ENCODE measurements around the gene FAM13A.
"Not testable (repeated sequence)": the region's sequence is repeated elsewhere in the genome, so short reads cannot be mapped to it uniquely, and the experiment has no call there.

The FAM13A gene

DNA sequence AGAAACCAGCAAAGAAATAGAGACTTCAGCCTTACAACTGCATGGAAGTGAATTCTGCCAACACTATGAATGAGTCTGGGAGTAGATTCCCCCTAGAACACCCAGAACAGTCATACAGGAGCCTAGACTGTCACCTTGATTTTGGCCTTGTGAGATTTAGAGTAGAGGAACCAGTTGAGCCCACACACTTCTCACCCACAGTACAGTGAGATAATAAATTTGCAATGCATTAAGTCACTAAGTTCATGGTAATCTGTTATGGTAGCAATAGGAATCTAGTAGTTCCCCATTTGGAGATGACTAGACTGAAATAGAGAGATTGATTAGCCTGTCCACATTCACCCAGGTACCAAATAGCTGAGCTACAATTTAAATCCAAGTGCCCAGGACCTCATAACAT, 59.0 kb downstream of the FAM13A start:
- no peak for DNase-seq

DNA sequence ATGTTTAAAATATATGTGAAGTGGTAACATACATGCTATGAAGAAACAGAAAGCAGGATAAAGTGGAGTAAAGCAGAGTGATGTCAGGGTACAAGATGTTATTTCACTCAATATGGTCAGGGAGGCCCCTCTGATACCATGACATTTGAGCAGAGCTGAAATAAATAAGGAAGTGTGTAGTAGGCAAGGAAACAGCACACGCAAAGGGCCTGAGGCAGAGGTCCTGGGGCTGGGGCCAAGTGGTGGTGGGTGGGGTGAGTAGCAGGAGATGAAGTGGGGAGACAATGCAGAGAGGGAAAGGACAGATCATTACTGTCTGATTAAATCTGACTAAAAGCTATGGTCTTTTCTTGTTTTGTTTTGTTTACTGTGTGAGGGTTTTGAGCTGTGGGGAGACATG, 61.1 kb downstream of the FAM13A start:
- DNase-seq, result no peak

DNA sequence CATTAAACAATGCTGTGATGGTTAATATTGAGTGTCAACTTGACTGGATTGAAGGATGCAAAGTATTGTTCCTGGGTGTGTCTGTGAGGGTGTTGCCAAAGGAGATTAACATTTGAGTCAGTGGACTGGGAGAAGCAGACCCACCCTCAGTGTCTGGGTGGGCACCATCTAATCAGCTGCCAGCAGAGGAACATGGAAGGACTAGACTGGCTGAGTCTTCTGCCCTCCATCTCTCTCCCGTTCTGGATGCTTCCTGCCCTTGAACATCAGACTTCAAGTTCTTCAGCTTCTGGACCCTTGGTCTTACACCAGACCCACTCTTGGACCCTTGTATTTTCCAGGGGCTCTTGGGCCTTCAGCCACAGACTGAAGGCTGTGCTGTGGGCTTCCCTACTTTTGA, 61.7 kb downstream of the FAM13A start:
- DNase-seq, result not testable (repeated sequence)

DNA sequence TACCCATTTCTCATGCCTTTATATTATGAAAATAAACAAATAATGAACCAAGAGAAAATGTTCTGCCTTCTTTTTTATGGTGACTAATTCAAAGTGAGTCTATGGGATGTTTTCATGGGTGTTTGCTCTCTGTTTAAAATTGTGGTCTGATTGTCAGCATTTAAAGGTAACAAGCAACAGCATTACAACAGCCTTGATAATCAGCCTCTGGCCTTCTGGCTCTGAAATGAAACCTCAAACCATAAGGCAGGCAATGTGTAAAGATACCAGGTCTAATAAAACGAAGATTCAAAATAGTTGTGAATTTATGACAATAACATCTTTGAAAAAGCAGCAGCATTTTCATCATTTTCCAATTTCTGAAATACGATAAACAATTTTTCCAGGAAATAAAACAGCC, 63.7 kb downstream of the FAM13A start:
- no peak for DNase-seq

DNA sequence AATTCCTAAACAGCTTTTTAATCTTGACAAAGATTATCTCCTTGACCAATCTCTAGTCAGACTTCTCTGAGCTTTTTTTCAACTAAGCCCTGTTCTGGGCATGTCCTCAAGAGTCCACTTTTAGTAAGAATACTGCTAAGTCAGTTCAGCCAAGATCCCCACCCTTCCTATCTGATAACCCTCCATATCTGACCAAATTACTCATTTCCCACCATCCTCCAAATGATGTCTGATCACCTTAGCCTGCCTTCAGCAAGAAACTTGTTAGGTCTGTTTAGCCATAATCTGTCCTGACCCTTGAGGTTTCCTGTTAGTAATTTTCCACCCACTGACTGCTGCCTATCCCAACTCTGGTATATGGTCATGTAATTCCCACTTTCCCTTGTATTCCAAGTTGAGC, 65.2 kb downstream of the FAM13A start:
- no peak for DNase-seq

DNA sequence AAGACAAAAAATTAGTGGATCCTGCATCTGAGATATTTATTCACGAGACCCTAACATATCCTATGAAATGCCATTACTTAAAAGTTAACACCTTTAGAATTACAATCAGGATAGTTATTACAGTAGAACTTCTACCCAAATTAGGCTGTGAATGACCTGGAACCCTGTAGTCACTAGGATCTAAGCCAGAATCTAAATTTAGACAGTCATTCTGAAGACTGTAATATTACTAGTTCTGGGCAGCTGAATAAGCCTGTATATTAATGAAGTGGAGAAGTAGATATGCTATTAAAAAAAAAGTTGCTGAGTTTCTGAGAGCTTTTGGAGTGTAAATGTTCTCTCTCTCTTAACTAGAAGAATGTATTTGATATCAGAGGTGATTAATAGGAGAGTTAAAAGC, 67.0 kb downstream of the FAM13A start:
- DNase-seq, result no peak

DNA sequence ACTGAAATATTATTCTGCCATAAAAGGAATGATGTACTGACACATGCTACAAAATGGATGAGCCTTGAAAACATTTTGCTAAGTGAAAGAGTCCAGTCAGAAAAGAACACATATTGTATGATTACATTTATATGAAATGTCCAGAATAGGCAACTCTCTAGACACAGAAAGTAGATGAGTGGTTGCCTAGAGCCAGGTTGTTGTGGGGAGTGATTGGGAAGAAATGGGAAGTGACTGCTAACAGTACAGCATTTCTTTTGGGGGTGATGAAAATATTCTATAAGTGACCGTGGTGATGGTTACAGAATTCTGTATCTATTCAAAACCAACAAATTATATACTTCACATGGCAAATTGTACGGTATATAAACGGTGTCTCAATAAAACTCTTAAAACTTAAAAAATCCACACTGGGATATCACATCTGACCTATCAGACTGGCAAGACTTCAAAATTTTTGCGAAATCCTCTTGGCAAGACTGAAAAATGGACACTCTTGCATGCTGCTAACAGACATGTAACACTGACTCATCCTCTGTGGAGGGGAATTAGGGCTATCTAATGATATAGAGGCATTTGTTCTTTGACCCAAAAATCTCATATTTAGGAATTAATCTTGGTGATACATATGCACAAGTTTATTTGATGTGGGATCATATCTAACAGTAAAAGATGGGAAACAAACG, 71.8 kb downstream of the FAM13A start:
- no peak for DNase-seq

DNA sequence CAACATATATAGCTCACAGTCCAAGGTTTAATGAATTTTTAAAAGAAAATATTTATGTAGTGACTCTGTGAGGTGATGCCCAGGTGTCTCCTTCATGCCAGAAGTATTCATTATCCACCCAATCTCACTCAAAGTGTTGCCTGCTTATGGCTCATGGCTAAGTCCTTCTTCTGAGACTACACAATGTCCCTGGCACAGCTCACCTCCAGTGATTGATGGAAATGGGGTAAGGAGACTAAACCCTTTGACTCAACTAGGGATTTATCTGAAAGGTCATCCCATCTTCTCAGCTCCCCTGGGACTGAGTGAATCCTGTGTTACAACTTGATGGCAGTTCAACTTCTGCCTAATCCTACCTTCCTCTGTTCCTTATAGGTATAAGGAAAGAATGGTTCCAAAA, 74.2 kb downstream of the FAM13A start:
- no peak for DNase-seq

DNA sequence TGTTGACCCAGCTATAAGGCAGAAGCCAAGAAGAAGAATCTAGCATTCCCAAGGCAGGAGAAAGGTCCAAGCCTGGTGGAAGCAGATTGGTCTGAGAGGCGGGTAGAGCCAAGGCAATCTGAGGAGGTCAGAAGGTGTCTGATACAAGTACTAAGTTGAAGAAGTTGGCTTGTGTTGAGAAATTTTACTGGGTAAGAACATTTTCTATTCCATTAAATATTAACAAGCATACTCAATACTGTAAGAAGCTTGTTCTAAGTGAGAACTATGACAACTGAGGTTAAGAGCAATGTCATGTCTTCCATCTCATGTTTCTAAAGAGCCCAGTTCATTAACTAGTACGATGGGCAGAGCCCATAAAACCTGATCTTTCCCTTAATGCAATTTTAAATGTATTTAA, 75.0 kb downstream of the FAM13A start:
- no peak for DNase-seq

DNA sequence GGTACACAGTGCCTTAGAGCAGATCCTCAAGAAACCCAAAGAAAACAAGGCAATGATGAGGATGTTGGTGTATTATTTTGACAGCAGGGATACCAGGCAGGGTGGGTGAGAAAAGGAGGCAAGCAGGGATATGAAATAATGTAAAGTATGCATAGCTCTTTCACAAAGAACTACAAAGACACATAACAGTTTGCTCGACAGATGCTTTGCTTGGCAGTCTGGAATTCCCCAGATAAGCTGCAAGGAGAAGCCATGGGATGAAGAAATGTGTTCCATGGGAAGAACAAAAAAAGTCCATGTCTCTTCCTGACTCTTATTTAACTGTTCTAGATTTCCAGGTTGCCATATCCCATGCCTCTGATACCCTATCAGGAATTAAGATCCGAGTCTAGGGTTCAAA, 75.4 kb downstream of the FAM13A start:
- no peak for DNase-seq

DNA sequence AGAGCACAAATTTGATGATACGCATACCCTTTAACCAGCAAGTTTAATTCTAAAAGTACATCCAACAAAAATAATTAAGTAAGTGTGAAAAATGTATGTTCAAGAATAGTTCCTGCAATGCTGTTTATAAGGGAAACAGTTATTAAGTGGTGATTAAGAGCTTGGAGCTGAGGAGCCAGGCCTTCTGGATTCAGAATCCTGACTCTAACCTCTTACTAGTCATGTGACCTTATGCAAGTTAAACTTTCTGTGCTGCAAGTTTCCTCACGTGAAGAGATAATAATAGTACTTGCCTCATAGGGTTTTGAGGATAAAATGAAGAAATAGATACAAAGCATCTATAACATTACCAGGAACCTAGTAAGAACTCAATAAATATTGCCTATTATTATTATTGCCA, 77.7 kb downstream of the FAM13A start:
- no peak for DNase-seq

DNA sequence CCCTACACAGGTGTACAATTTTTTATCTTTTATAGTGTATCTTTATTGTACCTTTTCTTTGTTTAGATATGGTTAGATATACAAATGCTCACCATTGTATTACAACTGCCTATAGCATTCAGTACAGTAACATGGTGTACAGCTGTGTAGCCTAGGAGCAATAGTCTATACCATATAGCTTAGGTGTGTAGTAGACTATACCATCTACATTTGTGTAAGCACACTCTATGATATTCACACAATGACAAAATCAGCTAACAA, 80.3 kb downstream of the FAM13A start:
- no peak for DNase-seq

DNA sequence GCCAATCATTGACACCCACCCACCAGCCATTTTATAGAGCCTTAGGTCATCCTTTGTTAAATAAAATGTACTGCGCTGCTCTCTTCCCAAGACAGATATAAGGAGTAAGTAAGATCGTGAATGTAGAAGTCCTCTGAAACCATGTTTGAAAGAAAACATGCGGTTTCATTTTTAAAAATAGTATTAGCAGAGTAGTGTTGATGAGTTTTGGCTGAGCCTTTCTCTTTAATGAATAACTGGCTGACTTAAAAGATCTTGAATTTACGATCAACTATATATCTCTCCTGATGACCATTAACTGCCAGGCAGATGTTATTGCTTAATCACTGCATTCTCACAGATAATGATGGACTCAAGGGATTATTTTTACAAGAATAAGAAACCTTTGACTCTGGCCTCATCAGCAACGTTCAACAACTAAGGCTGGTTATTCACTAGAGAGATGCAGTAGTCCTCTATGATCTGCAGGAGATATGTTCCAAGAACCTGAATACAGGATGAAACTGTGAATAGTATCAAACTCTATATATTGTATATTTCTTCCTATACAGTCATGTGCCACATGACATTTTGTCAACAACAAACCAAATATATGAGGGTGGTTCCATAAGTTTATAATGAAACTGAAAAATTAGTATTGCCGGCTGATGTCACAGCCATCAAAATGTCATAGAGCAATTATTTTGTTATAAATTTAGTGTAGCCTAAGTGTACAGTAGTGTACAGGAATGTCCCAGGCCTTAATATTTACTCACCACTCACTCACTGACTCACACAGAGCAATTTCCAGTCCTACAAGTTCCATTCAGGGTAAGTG, 80.8 kb downstream of the FAM13A start:
- no peak for DNase-seq

DNA sequence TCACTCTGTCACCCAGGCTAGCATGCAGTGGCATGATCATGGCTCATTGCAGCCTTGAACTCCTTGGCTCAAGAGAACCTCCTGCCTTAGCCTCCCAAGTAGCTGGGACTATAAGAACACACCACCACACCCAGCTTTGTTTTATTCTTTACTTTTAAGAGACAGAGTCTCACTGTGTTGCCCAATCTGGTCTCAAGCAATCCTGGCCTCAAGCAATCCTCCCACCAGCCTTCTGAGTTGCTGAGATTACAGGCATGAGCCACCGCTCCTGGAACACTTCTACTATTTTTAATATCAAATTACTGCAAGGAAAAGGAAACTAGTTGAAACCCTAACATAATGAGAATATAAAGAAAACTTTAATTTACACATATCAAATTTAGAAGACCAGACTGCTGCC, 85.4 kb downstream of the FAM13A start:
- DNase-seq, result no peak

DNA sequence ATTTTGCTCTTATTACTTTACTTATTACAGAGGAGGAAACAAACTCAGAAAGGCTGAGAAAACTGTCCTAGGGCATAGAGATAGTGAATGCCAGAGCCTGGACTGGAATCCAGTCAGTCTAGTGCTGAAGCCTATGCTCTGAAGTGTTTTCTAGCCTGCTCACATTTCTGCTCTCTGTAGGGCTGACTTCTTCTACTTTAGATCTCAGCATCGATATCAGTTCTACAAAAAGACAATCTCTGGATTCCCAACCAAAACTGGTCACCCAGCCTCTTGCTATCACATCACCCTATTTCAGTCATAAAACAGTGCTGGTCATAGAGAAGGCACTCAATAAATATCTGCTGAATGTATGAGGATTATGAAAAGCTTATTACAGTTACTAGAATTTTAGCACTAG, 87.2 kb downstream of the FAM13A start:
- DNase-seq, result no peak

DNA sequence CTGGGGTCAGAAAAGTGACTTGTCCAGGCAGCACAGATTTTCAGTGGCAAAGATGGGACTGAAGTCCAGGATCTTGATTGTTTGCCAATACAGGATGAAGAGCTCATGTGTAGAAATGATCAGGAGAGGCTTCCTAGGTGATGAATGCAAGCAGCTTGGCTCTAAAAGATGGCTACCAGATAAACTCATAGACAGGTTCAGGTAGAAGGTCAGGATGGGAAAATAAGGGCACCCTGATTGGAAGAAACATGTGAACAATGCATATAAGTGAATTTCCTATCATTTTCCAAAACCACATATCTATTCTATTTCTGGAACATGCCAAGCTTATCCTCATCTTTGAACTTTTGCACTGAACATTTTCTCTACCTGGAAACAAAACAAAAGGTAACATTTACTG, 87.7 kb downstream of the FAM13A start:
- DNase-seq, result no peak

DNA sequence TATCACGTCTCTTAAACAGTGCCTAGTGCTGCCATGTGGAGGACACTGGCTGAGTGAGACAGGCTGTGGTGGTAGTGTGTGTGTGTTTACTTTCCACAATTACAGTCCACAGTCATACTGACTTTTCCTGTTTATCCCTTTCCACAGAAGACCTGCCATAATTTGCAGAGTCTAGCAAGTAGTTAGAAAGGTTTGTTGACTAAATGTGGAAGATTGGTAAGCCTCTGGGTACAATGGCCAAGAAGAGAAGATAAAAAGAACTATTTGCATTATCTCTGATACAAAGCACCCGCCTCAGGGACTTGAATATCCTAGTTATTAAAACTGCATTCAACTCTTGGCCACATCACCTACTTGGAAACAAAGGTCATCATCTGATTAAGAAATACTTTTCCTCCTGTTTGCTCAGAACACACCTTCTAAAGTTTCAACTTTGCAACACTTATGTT, 89.1 kb downstream of the FAM13A start:
- DNase-seq, result no peak

DNA sequence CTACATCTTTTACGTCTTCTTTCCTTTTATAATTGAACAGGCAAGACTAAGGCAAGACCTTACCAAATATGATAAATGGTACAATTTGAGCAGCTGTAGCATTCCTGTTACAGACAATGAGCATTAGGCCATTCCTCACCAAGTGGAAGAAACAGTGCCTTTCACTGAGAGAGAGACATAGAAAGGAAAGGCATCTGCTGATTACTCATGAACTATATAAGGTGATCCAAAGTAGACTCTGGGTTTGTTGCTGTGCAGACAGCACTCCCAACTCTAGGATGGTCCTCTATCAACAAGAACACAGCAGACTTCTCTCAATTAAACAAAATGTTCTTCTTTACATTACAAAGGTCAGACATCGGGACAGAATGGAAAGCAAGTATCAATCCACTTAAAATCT, 91.9 kb downstream of the FAM13A start:
- DNase-seq, result no peak

DNA sequence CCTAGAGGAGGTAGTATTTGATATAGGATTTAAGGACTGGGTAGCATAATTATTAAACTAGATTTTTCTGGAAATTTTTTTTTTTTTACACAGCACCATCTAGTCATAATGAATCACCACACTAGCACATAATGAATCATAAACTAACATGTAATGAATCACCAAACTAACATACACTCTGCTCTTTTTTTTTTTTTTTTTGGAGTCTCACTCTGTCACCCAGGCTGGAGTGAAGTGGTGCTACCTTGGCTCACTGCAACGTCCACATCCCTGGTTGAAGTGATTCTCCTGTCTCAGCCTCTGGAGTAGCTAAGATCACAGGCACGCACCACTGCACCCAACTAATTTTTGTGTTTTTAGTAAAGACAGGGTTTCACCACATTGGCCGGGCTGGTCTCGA, 92.5 kb downstream of the FAM13A start:
- no peak for DNase-seq

DNA sequence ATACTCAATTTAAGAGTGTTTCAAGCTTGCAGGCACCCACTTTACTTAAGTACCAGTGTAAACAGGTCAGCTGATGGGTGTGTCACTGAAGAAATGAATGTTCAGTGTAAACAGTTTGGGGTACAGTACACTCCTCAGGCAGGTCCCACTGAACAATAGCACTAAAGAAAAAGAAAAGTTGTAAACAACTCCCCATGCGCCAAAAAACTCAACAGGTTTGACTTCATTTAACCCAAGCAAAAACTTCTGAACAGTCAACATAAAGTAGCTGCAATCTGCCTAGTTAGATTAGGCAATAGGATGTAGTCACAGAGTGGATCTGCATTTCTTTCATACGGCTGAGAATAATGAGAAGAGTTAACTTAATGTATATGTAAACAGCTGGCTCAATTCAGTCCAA, 93.2 kb downstream of the FAM13A start:
- no peak for DNase-seq

DNA sequence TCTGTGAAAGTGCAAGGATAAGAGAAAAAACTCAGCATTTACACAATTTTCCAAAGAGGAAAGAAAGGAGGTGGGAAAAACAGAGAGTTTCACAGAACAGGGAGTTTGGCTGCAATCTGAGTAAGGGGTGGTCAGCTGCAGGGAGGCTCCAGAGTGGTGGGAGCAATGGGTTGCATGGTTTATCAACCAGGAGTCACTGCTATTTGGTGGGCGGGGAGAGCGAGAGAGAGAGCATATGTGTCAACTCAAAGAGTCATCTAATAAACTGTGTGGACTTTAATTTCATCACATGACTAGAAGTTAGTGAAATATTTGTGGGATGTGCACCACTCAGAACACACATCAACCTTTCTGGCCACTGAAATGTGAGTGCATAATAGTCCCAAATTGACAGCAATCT, 94.6 kb downstream of the FAM13A start:
- no peak for DNase-seq

DNA sequence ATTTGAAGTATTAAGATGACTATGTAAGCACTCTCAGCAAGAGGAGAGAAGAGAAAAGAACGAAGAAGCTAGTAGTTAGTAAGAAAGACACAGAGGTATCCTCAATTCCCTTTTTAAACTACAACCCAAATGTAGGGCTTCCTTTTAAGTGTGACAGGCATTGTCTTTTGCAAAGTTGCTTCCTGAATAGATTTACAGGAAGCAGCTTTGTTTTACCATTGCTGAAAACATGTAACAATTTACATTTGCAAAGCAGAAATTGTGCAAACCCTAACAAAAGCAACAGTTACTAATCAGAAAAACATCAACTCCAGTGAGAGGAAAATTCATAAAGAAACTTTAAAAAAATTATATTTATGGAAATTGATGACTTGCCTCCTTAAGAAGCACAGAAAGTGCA, 96.4 kb downstream of the FAM13A start:
- no peak for DNase-seq

DNA sequence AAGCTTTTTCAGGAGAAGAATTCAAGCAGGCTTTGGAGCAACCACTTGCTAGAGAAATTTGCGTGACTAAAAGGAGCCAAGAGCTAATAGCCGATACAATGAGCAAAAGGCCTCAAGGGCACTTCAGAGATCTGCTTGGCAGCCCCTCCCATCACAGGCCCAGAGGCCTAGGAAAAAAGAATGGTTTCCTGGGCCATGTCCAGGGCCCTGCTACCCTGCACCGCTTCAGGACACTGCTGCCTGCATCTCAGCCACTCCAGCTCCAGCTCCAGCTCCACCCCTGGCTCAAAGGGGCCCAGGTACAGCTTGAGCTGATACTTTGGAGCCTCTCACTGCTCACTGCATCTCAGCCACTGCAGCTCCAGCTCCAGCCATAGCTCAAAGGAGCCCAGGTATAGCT, 98.9 kb downstream of the FAM13A start:
- DNase-seq, result no peak

DNA sequence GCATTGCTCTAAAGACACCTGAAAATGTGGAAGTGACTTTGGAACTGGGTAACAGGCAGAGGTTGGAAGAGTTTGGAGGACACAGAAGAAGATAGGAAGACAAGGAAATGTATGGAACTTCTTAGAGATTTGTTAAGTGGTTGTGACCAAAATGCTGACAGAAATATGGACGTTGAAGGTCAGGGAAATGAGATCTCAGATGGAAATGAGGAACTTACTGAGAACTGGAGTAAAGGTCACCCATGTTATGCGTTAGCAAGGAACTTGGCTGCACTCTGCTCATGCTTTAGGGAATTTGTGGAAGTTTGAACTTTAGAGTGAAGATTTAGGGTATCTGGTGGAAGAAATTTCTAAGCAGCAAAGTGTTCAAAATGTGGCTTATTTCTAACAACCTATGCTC, 99.4 kb downstream of the FAM13A start:
- no peak for DNase-seq
